PC-3 (cell line): ENCODE measurements around the gene SYT13. TPM values are rescaled to one million over a fixed set of nuclear protein-coding genes. Genes with fewer than 3 reads are reported as not detected.

Source experiments
- ATAC-seq: fragments of 200-7000 bp; cut with Tn5 transposase; 2 replicates; pipeline ENCODE4 v1.9.1; 2020; ENCODE audit warnings: mild to moderate bottlenecking, moderate library complexity
- BruUV-seq: library from RNA; stranded (reverse); fragments of 400-500 nt; replicated peaks from 2 replicates; lab custom pipeline; 2021; lab: Mats Ljungman, UMichigan
- CTCF ChIA-PET: fragments of 300-600 bp; sonication (Branson Sonifier 250); formaldehyde crosslinking; loops from one replicate; lab custom pipeline; 2022; ENCODE audit warnings: antibody characterized with exemption; lab: Charles Lee
- POLR2A ChIA-PET: fragments of 300-600 bp; sonication (Branson Sonifier 250); formaldehyde crosslinking; loops from one replicate; lab custom pipeline; 2022; ENCODE audit warnings: antibody characterized with exemption; ENCODE audit not compliant: unreplicated experiment; lab: Charles Lee
- DNase-seq: peaks from one replicate; pipeline ENCODE4 v3.0.0-alpha.2; 2015
- H2AFZ ChIP-seq: fragments of 300-600 bp; sonication (generic); 2 replicates; pipeline ENCODE4 v1.6.0; 2016; ENCODE audit warnings: antibody characterized with exemption, low read length
- H3F3A ChIP-seq: fragments of 300-600 bp; sonication (generic); one replicate; pipeline ENCODE4 v1.6.0; 2017; ENCODE audit warnings: antibody characterized with exemption, low read length, control low read depth, mild to moderate bottlenecking; ENCODE audit not compliant: unreplicated experiment
- H3K27ac ChIP-seq: fragments of 300-600 bp; sonication (generic); 2 replicates; pipeline ENCODE4 v1.5.1; 2016; ENCODE audit warnings: mild to moderate bottlenecking, low read length
- H3K27me3 ChIP-seq: fragments of 300-600 bp; sonication (generic); 2 replicates; pipeline ENCODE4 v1.6.1; 2016; ENCODE audit warnings: low read length, mixed read lengths
- H3K36me3 ChIP-seq: fragments of 300-600 bp; sonication (generic); 2 replicates; pipeline ENCODE4 v1.6.1; 2016; ENCODE audit warnings: low read depth, mixed run types, low read length, mixed read lengths
- H3K4me1 ChIP-seq: fragments of 300-600 bp; sonication (generic); 2 replicates; pipeline ENCODE4 v1.5.1; 2016; ENCODE audit warnings: low read length; ENCODE audit not compliant: insufficient read depth
- H3K4me2 ChIP-seq: fragments of 300-600 bp; sonication (generic); 2 replicates; pipeline ENCODE4 v1.6.0; 2016; ENCODE audit warnings: low read length
- H3K4me3 ChIP-seq: fragments of 300-600 bp; sonication (generic); 2 replicates; pipeline ENCODE4 v1.5.1; 2016; ENCODE audit warnings: mild to moderate bottlenecking, low read length, mixed read lengths
- H3K79me2 ChIP-seq: fragments of 300-600 bp; sonication (generic); 2 replicates; pipeline ENCODE4 v1.6.1; 2017; ENCODE audit warnings: low read length, mixed read lengths
- H3K9ac ChIP-seq: fragments of 300-600 bp; sonication (generic); 2 replicates; pipeline ENCODE4 v1.6.0; 2016; ENCODE audit warnings: mild to moderate bottlenecking, low read length
- H3K9me2 ChIP-seq: fragments of 300-600 bp; sonication (generic); replicated peaks from 2 replicates; pipeline ENCODE4 v1.6.1; 2016; ENCODE audit warnings: mixed run types, low read length, mixed read lengths
- H3K9me3 ChIP-seq: fragments of 300-600 bp; sonication (generic); 2 replicates; pipeline ENCODE4 v1.6.1; 2016; ENCODE audit warnings: low read length, mixed read lengths
- H4K20me1 ChIP-seq: fragments of 300-600 bp; sonication (generic); 2 replicates; pipeline ENCODE4 v1.6.1; 2016; ENCODE audit warnings: low read length, mixed read lengths
- CTCF ChIP-seq: fragments of 300-600 bp; sonication (generic); conservative IDR thresholded peaks from 2 replicates; pipeline ENCODE4 v1.5.1; 2017; ENCODE audit warnings: antibody characterized with exemption, low read depth, mild to moderate bottlenecking, low read length
- EZH2 ChIP-seq: fragments of 300-600 bp; sonication (generic); IDR thresholded peaks from one replicate; pipeline ENCODE4 v1.6.1; 2017; ENCODE audit warnings: antibody characterized with exemption, mild to moderate bottlenecking, low read length; ENCODE audit not compliant: unreplicated experiment
- EZH2phosphoT487 ChIP-seq: fragments of 300-600 bp; sonication (generic); IDR thresholded peaks from 2 replicates; pipeline ENCODE4 v1.6.1; 2018; ENCODE audit warnings: mild to moderate bottlenecking, antibody characterized with exemption, low read length, borderline replicate concordance
- intact Hi-C: fragments of 100-400 bp; cut with micrococcal nuclease; formaldehyde crosslinking; loops from 2 replicates; pipeline ENCODE4 v1.9.0; 2023
- total RNA-seq: library from RNA; depleted of rRNA; stranded (reverse); fragments of >200 nt; gene quantifications from 2 replicates; pipeline ENCODE4 v1.2.3, GENCODE V29; 2014

Gene SYT13
- total RNA-seq, 1 experiment from 2014 or later, result not detected

- H4K20me1 ChIP-seq, result no peaks in the 10 kb centered on the region
- H3K27ac ChIP-seq, result no peak overlapping the region
- no peaks in the 10 kb centered on the region for H3K36me3 ChIP-seq
- H3K27me3 ChIP-seq, result no peaks in the 10 kb centered on the region
- ATAC-seq, result peak; percentile 34
- no peaks in the 10 kb centered on the region for H3K79me2 ChIP-seq
- H2AFZ ChIP-seq, result no peak overlapping the region
- no peak overlapping the region for H3K4me2 ChIP-seq
- intact Hi-C loops, result no loop called here
- no TSS peak for BruUV-seq
- ChIA-PET CTCF (interaction anchor here (0.7 kb wide), 1 partner anchor 137 kb away, joined by 5 read pairs; no protein-coding TSS in a partner anchor), POLR2A (no interaction called here)
- H3K9ac ChIP-seq, result no peak overlapping the region
- 0 out of 2 replicates have a peak, but pooled peaks have one; percentile 14 for TF ChIP-seq CTCF
- no peak for TF ChIP-seq EZH2
- TF ChIP-seq EZH2phosphoT487, result no peak
- peak; percentile 12 for DNase-seq
- H3K9me3 ChIP-seq, result no peaks in the 10 kb centered on the region
- no peaks in the 10 kb centered on the region for H3K9me2 ChIP-seq
- H3K4me1 ChIP-seq, result no peaks in the 10 kb centered on the region
- H3K4me3 ChIP-seq, result no peak overlapping the region
- no peaks in the 10 kb centered on the region for H3F3A ChIP-seq
These were observed 38.7 kb downstream of the SYT13 start for GRCh38 chr11:45247433-45247832.

- BruUV-seq, result no TSS peak
- no peaks in the 10 kb centered on the region for H3K27me3 ChIP-seq
- DNase-seq, result no peak
- no peak for ATAC-seq
- H3K9ac ChIP-seq, result no peak overlapping the region
- no peak overlapping the region for H3K27ac ChIP-seq
- H3K79me2 ChIP-seq, result no peaks in the 10 kb centered on the region
- H2AFZ ChIP-seq, result no peak overlapping the region
- H3K4me2 ChIP-seq, result no peak overlapping the region
- H3K4me1 ChIP-seq, result no peaks in the 10 kb centered on the region
- no peak overlapping the region for H3K4me3 ChIP-seq
- H3K9me2 ChIP-seq, result no peaks in the 10 kb centered on the region
- no peaks in the 10 kb centered on the region for H4K20me1 ChIP-seq
- H3K9me3 ChIP-seq, result no peaks in the 10 kb centered on the region
- ChIA-PET POLR2A (no interaction called here), CTCF (no interaction called here)
- no peaks in the 10 kb centered on the region for H3K36me3 ChIP-seq
- TF ChIP-seq CTCF, result no peak
- no peaks in the 10 kb centered on the region for H3F3A ChIP-seq
- intact Hi-C loops, result no loop called here
These were observed 39.9 kb downstream of the SYT13 start for GRCh38 chr11:45246241-45246640.

- BruUV-seq, result no TSS peak
- POLR2A ChIA-PET, result no interaction called here
- intact Hi-C loops, result no loop called here
- DNase-seq (no peak), ATAC-seq (no peak)
- no peaks in the 10 kb centered on the region for H3K9me3 ChIP-seq
- H3K27me3 ChIP-seq, result 0 out of 2 replicates have a peak, but pooled peaks cover 4% of the 10 kb centered on the region
- H3K79me2 ChIP-seq, result no peaks in the 10 kb centered on the region
- H3K9ac ChIP-seq, result no peak overlapping the region
- H2AFZ ChIP-seq, result no peak overlapping the region
- CTCF ChIA-PET, result no interaction called here
- no peak for TF ChIP-seq EZH2phosphoT487
- no peak for TF ChIP-seq CTCF
- no peak for TF ChIP-seq EZH2
- no peaks in the 10 kb centered on the region for H3K4me1 ChIP-seq
- H3K4me2 ChIP-seq, result no peak overlapping the region
- H3K9me2 ChIP-seq, result no peaks in the 10 kb centered on the region
- no peaks in the 10 kb centered on the region for H3F3A ChIP-seq
- no peak overlapping the region for H3K27ac ChIP-seq
- no peaks in the 10 kb centered on the region for H4K20me1 ChIP-seq
- no peaks in the 10 kb centered on the region for H3K36me3 ChIP-seq
- no peak overlapping the region for H3K4me3 ChIP-seq
These were observed 40.7 kb downstream of the SYT13 start for GRCh38 chr11:45245218-45246045.
